ENCODE measurements around the gene LBH.

The LBH gene

DNA sequence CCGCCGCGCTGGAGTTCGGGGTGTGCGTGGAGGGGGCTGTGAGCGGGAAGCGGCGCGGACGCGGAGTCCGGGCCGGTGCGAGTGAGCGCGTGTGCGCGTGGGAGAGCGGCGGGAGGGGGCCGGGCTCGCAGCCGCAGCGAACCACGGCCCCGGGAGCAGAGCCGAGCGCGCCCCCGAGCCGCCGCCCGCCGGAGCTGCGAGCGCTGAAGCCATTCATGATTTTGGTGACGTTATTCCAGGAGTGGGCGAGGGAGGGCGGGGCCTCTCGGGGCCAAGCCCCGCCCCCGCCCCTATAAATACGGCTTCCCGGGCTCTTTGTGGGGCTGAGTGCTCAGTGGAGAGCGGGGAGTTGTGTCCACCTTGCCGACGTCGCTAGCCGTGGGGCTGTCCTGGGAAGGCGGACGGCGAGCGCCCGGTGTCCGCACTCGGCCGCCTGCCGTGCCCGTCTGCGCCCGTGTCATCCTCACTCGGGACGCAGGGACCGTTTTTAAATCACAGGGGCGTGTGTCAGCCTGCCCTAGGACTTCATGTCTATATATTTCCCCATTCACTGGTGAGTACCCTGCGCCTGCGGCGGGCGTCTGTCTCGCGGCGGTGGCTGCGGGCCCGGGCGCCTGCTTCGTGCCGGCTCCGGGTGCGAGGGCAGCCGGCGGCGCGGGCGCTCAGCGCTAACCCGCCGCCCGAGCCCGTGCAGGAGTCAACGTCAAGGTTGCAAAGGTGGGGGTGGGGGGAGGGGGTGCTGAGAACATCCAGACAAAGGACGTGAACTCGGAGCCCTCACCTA, at the start of gene LBH:
Gene LBH (plus strand): TSS at position 323 of the 784 bp plus-strand sequence. CDS start 205 bp downstream, at position 528.
- DNase-seq: peak; percentile 86 to 95 (median 92)

GRCh38 chr2:30184035-30184434, 47.3 kb upstream of the LBH start:
- no peak for DNase-seq

GRCh38 chr2:30185178-30185577, 46.2 kb upstream of the LBH start:
- no peak for DNase-seq

DNA sequence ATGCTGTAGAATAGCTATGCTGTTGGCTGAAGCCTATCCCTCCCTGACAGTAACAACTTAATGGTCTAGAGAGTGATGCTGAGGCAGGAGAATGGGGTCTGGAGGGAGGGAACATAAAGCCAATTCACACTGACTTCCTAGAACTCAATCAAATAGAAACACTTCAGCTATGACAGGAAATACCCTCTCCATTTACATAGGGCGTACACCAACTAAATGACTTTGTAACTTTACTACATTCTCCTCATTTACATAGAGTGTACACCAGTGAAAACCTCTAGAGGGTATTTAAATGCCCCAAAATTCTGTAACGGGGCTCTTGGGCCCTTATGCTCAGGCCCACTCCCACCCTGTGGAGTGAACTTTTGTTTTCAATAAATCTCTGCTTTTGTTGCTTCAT, 43.0 kb upstream of the LBH start:
- DNase-seq: no peak

- no peak for DNase-seq
These were observed 40.7 kb upstream of the LBH start for GRCh38 chr2:30190637-30191036.

DNA sequence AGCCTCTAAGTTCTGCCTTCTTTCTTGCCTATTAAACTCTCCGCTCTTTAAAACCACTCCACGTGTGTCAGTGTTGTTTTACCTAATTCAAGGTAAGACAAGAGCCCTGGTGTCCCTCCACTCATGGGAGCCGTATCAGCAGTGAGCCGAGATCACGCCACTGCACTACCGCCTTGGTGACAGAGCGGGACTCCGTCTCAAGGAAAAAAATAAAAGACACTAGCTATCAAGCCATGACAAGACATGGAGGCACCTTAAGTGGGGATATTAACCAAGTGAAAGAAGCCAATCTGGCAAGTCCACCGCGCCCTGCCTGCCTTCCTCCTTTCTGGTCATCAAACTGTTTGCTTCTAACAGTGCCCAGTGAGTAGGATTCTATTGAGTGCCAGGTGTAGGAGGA, 40.2 kb upstream of the LBH start:
- DNase-seq: no peak

GRCh38 chr2:30191819-30192271, 39.5 kb upstream of the LBH start:
- DNase-seq: no peak

DNA sequence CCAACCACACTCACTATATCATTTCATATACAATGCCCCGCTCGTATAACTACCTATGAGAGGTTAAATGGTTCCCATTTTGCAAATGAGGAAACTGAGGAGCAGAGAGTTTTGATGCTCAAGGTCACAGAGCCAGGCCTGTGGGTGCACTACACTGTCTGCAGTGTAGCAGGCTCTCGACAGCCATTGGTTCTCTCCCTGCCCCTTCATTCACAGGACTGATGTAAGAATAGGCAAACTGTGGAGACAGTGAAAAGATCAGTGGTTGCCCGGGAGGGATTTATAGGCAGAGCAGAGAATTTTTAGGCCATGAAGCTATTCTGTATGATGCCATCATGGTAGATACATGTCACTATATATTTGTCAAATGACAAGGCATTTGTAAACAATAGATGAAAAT, 39.0 kb upstream of the LBH start:
- DNase-seq: no peak

- no peak for DNase-seq
These were observed 38.1 kb upstream of the LBH start for GRCh38 chr2:30193104-30193681.

GRCh38 chr2:30194421-30194820, 36.9 kb upstream of the LBH start:
- no peak for DNase-seq

GRCh38 chr2:30195016-30195415, 36.3 kb upstream of the LBH start:
- no peak for DNase-seq

DNA sequence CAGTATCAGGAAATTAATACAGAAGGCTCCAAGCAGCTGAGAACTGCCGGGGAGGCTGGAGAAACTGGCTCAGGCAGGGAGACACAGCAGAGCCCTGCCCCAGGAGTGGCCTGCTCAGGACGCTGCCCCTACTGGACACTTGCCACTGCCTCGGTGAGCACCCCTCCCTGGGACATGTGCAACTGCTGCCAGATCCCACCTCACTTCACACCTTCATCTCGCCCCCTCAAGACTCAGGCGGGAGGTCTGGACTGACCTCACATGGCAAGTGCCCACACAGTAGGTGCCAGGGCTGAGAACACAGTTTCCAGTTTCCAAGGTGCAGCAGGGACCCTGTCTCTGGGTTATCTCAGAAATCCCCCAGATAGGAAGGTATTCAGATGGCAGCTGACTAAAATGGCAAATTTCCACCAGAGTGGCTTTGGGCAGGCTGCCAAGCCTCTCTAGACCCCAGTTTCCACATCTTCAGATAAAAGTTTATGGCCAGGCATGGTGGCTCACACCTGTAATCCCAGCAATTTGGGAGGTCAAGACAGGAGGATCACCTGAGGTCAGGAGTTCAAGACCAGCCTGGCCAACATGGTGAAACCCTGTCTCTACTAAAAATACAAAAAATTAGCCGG, 33.7 kb upstream of the LBH start:
- no peak for DNase-seq

DNA sequence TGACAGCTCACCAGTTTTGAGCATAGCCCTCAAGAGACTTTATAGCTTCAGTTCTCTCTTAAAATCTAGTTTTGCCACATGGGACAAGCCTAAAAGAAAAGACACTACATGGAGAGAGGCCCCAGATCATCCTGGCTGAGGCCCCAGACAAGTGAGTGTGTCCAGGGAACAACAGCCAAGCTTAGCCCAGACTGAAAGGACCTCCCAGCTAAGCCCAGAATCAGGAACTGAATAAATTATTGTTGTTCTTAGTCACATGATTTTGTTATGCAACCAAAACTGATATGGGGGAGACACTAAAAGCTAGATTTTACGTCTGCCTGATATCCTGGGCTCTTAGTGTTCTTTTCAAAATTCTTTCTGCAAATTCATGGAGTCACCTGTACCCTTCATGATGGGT, 29.3 kb upstream of the LBH start:
- DNase-seq: no peak

DNA sequence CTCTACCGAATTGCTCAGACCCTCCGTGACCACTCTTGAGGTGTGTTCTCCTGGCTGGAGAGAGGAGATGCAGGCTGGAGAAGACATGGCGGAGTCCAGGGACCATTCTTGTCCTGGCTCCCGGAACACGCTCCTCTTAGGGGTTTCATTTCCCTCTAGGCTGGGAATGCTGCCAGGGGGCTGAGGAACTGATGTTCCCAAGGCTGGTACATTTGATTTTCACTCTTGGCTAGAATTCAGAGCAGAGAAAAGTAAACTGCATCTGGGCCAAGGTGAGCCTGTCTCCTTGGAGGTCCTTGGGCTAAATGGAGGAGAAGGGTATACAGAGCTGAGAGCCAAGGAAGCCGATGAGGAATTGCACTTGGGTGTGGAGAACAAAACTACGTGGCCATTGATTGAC, 28.2 kb upstream of the LBH start:
- no peak for DNase-seq

- DNase-seq: no peak
These were observed 27.1 kb upstream of the LBH start for GRCh38 chr2:30204281-30204680.

- no peak for DNase-seq
These were observed 25.9 kb upstream of the LBH start for GRCh38 chr2:30205456-30205855.

- DNase-seq: no peak
These were observed 24.6 kb upstream of the LBH start for GRCh38 chr2:30206461-30207430.

GRCh38 chr2:30208453-30208852, 22.9 kb upstream of the LBH start:
- peak; percentile 15 to 44 (median 19) for DNase-seq

GRCh38 chr2:30209227-30209626, 22.1 kb upstream of the LBH start:
- peak in 3 of 6 experiments; percentile 60 to 61 (median 61) for DNase-seq

DNA sequence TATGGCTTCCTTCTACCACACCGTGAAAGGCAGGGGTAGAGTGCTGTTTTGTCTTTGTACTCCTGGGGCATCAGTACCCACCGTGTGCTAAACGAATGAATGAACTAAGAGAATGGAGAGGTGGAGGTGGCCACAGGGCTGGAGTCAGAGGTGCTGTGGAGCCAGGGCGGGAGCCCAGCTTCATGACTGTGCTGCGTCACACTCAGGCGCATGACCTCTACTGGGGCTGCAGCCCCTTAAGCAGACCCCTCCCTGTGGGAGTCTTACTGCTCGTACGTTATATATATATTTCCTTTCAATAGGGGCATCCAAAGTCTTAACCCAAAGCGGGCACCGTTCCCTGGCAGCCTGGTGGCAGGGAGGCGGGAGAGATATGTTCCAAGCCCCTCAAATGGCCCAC, 18.0 kb upstream of the LBH start:
- DNase-seq: no peak

- DNase-seq: no peak
These were observed 17.3 kb upstream of the LBH start for GRCh38 chr2:30213907-30214463.

DNA sequence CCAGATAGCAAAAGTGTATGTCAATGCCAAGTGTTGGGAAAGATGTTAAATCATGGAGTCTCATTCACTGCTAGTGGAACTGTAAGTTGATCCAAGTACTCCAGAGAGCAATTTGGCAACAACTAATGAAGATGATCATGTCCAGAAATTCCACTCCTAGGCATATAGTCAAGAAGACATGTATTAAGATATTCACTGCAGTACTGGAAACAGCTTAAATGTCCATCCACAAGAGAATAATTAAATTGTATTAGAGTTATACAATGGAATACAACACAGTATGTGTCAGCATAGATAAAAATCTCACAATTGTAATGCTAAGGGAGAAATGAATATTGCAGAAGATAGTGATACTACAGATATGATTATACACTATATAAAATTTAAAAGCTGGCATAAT, 15.2 kb upstream of the LBH start:
- DNase-seq: no peak
